ENCODE measurements around the gene MARCKSL1.
A peak's percentile ranks its signal among the peaks of the same experiment; 100 is the strongest.
"Not testable (repeated sequence)": the region's sequence is repeated elsewhere in the genome, so short reads cannot be mapped to it uniquely, and the experiment has no call there.

MARCKSL1 gene

GRCh38 chr1:32332290-32333079 lies 3.5 kb downstream of the MARCKSL1 start:
- no peak for DNase-seq (ENCODE audit: low read depth)

- no peak for DNase-seq (ENCODE audit: low read depth)
Measured at GRCh38 chr1:32331549-32331948, 4.5 kb downstream of the MARCKSL1 start.

GRCh38 chr1:32330558-32331151 lies 5.4 kb downstream of the MARCKSL1 start:
- no peak for DNase-seq (ENCODE audit: low read depth)

GRCh38 chr1:32329931-32330466 lies 6.0 kb downstream of the MARCKSL1 start:
- DNase-seq (ENCODE audit: low read depth), result no peak

- DNase-seq (ENCODE audit: low read depth), result no peak
Measured at GRCh38 chr1:32327204-32327603, 8.8 kb downstream of the MARCKSL1 start.

GRCh38 chr1:32321712-32322291 lies 14.2 kb downstream of the MARCKSL1 start:
- no peak for DNase-seq (ENCODE audit: low read depth)

- no peak for DNase-seq (ENCODE audit: low read depth)
Measured at GRCh38 chr1:32318127-32318869, 17.7 kb downstream of the MARCKSL1 start.

GRCh38 chr1:32316903-32317277 lies 19.1 kb downstream of the MARCKSL1 start:
- no peak for DNase-seq (ENCODE audit: low read depth)

- DNase-seq (ENCODE audit: low read depth), result no peak
Measured at GRCh38 chr1:32311709-32312393, 24.2 kb downstream of the MARCKSL1 start.

- DNase-seq (ENCODE audit: low read depth), result no peak
Measured at GRCh38 chr1:32309960-32310359, 26.1 kb downstream of the MARCKSL1 start.

- peak; percentile 58 for DNase-seq (ENCODE audit: low read depth)
Measured at GRCh38 chr1:32307324-32307723, 28.7 kb downstream of the MARCKSL1 start.

- DNase-seq (ENCODE audit: low read depth), result no peak
Measured at GRCh38 chr1:32305310-32305709, 30.7 kb downstream of the MARCKSL1 start.

GRCh38 chr1:32303997-32304622 lies 31.9 kb downstream of the MARCKSL1 start:
- no peak for DNase-seq (ENCODE audit: low read depth)

GRCh38 chr1:32303358-32303757 lies 32.7 kb downstream of the MARCKSL1 start:
- no peak for DNase-seq (ENCODE audit: low read depth)

- no peak for DNase-seq (ENCODE audit: low read depth)
Measured at GRCh38 chr1:32299327-32299726, 36.7 kb downstream of the MARCKSL1 start.

GRCh38 chr1:32298211-32298610 lies 37.8 kb downstream of the MARCKSL1 start:
- DNase-seq (ENCODE audit: low read depth), result not testable (repeated sequence)

- peak; percentile 65 for DNase-seq (ENCODE audit: low read depth)
Measured at GRCh38 chr1:32291708-32292538, 44.1 kb downstream of the MARCKSL1 start, which contains the start of gene HDAC1. HDAC1 (plus strand) TSS chr1:32292083; CDS start chr1:32292170, 87 bp downstream.

GRCh38 chr1:32291145-32291707 lies 44.8 kb downstream of the MARCKSL1 start:
- DNase-seq (ENCODE audit: low read depth), result peak; percentile 32

GRCh38 chr1:32289256-32289655 lies 46.8 kb downstream of the MARCKSL1 start:
- DNase-seq (ENCODE audit: low read depth), result no peak

- no peak for DNase-seq (ENCODE audit: low read depth)
Measured at GRCh38 chr1:32286763-32287162, 49.3 kb downstream of the MARCKSL1 start.
